Amniotic epithelial cell (primary cell): ENCODE measurements around the gene C10orf71.

Experiments
- DNase-seq: peaks from one replicate; pipeline ENCODE4 v3.0.0-alpha.2; 2010; ENCODE audit warnings: low read depth

C10orf71 gene

DNA sequence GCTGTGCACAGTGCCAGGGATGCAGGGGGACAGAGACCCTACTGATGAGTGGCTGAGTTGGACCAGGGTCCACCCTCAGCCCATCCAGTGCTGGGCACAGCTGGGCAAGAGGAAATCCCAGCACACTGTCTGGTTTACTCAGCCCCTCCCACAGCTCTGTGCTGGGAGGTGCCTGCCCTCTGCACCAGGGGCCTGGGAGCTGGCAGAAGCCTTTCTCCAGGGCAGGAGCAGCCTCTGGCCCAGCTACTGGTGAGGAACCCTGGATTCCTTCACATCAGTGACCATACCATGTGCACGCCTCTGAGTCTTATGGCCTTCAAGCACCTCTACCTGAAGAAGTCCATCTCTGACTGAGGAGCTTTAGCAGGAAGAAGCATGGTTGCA is 25.9 kb upstream of the C10orf71 start:
- DNase-seq = no peak

DNA sequence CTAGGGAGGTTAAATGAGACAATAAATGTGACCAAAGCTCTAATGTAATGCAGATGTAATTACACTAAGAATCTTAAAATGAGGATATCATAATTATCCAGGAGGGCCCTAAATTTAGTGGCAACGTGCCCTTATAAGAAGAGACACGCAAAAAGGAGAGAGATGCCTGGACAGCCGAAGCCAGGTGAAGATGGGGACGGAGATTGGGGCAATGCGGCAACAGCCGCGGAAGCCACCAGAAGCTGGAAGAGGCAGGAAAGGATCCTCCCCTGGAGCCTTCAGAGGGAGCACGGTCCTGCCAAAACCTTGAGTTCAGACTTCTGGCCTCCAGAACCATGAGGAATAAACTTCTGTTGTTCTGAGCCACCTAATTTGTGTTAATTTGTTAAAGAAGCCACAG is 25.3 kb upstream of the C10orf71 start:
- no peak for DNase-seq

DNA sequence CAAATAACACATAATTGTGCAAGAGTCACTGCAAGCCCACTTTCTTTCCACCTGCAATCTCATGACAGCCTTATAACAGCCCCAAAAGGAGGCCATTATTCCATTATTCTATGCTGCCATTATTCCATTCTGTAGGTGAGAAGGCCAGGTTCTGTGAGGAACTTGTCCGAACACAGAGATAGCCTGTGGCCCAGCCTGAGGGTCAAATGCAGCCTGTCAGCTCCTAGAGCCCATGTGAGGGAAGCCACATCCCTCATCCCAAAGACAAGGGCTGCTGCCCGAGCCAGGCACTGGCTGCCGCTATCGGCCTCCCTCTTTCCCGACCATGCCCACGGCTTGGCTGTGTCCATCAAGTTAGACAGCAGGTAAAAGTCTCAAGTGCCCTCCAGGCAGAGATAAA is 24.1 kb upstream of the C10orf71 start:
- no peak for DNase-seq

DNA sequence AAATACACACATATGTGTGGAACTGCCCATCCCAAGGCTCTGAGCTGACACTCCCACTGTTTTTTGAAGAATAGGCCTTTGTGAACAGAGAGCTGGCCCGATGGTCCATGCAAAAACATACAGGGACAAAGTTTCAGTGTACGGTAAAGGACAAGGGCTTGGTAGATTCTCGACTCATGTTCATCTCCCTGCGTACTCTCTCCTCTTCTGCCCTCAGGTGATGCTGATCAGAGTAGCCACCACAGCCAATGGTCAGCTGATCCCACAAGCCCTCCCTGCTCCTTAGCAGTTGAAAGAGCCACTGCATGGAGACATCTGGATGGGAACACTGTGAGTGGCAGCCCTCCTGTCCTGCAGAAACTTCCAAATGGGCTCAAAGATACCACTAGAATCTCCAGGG is 23.1 kb upstream of the C10orf71 start:
- no peak for DNase-seq

DNA sequence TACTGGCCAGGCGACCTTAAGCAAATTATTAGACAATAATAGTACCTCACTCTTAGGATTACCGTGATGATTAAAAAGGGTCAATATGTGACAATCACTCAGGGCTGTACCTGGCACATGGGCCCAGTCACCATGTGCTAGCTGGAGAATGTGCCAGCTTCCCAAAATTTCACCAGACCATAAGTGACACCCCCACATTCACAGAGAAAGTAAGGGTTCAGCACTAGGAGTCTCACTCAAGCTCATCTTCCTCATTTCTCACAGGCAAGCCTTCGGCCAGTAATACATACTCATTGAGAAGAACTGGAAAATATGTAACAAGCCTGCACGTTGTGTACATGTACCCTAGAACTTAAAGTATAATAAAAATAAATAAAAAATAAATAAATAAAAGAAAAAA is 22.4 kb upstream of the C10orf71 start:
- DNase-seq = no peak

DNA sequence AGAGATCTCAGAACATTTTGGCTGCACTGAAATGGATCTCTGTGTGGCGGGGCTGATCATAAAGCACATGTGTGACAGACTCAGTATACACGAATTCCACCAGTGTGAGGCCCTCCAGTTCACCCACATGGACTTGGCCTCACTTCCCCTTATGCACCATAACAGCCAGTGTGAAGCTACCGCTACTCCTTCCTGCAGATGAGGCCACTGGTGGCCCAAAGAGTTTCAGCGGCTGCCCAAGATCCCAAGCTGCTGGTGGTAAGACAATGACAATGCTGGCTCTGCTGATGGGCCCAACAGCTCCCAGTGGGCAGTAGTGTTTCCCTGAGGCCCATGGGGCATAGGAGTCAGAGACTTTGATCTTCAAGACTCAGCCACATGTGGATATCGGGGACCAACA is 21.0 kb upstream of the C10orf71 start:
- no peak for DNase-seq

DNA sequence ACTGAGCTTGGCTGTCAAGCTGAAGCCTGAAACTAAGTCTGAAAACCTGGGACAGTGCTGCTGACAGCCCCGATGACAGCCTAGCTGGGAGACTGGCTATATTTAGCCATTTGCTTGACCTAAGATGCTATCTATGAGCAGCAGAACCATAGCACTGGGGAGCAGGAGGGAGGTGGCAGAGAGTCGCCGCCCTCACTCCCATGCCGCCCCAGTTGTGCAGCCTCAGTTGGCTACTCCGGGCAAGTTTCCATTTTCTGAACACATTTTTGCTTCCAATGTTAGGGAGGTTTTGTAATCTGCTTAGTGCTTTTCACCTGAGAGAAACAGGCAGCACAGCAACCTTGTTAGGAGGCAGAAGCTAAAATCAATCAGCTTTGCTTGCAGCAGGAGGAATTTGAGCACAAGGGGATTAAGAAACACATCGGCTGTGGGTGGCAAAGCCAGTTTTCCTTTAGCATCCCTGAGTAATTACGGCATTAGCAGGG is 20.4 kb upstream of the C10orf71 start:
- DNase-seq = no peak

DNA sequence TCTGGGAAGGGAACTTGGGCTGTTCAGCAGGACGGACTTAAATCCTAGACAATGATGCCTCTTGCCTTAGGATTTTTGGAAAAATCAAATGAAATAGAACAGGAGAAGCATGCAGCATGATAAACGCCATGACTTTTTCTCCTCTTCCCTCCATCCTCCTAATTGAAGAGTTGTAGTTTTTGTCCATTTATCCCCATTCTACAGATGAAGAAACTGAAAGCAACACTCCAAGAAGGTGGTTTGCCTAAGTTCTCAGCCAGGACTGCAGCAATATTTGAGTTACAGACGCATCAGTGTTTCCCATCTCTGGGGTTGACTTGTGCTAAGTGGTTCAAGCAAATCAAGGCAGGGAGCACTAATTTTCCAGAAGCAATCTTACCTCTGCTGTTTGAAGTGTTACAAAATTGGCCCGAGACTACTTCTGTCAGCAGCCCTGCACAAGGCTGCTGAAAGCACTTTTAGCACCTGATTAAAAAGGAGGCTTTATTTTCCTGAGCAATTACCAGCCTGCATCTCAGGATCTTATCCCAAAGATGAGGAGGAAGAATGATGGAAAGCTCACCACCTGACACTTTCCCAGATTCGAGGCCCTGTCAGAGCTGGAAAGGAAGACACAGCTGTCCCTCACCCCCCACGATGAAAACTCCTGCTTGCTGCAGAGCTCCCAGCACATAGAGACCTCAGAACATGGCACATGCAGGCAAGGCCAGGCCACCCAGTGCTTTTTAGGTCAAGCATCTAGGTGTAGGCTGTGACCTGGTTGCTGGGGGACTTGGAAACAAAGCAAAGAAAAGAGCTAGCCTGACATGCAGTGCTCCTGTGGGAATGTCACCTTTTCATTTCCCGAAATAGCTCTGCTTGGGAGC is 19.7 kb upstream of the C10orf71 start:
- DNase-seq = no peak

DNA sequence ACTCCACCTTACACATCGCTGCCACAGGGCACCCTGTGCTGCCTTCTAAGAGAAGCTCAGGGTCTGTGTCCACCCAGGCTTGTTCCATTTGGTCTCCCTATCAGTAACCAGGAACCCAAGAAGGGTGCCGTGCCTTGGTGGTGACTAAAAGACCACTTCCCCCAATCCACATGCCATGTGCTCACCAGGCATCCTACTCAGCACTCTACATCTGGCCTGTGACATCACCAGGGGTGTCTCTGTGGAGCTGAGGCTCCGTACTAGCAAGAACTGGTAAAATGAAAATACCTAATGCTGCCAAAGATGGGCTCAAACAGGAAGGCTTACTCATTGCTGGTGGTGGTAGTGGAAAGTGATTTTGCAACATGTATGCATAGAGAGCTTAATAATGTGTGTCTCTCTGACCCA is 19.0 kb upstream of the C10orf71 start:
- peak; percentile 9 for DNase-seq

DNA sequence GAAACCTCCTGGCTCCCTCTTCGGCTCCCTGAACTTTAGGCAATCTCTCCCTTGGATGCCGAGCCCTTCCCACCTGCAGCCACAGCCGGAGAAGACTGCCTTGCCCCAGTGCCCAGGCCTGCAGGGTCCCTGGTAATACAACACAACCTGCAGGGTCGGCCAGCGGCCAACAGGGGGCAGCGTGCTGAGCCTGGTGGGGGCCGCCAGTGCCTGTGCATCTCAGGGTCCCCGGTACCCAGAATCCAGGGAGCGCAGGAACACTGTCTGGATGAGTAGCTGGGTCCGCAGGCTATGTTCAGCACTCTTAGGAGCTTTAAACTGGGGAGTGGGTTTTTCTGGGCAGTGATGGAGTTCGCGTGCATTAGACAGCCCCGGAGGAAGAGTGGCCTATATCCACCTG is 17.5 kb upstream of the C10orf71 start:
- no peak for DNase-seq

DNA sequence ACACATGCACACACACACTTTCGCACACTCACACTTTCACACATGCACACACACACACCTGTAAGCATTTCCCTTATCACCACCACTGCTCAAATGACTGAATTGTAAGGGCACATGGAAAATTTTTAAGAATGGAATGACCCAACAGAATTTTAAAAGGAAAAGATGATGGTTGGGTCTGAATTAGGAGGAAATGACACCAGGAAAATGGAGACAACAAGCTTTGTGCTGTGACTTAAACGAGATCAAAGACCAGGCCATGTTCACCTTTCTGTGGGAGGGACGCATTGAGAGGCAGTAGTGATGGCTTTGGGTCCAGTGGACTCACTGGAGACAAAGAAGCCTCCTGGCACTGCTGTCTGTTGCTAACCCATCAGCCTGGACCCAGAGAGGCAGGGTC is 16.7 kb upstream of the C10orf71 start:
- no peak for DNase-seq

DNA sequence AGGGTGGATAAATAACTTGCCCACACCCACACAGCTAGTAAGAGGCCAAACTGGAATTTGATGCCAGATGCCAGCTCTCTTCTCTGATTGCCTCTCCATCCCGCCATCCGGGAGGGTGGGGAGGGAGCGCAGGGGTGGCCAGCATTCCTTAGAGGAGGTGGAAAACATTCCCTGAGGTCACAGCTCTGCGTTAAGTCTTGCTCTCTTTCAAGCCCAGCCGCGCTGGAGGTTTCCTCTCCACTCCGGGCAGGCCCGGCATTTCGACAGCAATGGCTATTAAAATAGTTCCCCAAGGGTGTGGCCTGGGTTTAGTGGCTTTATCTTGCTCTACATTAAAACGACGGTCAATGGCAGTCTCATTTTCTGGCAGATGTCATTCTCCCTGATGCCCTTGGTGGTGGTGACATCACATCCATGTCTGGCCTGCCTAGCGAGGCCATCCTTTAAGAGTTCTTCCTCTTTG is 16.1 kb upstream of the C10orf71 start:
- no peak for DNase-seq

DNA sequence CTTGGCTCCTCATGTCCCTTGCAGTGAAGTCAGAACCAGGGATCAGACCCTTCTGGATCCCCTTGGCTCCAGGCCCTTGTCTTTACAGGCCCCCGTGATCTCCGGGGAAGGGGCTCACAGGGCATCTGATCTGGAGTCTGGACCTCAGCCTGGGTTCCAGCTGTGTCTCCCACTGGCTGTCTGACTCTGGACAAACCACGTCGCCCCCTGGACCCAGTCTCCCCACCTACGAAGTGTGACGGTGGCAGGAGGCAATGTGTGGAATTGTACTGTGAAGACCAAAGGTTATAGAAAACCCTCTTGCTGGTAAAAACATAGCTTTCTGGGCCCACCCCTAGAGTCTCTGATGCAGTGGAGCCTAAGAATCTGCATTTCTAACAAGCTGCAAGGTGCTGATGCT is 15.5 kb upstream of the C10orf71 start:
- DNase-seq = no peak

DNA sequence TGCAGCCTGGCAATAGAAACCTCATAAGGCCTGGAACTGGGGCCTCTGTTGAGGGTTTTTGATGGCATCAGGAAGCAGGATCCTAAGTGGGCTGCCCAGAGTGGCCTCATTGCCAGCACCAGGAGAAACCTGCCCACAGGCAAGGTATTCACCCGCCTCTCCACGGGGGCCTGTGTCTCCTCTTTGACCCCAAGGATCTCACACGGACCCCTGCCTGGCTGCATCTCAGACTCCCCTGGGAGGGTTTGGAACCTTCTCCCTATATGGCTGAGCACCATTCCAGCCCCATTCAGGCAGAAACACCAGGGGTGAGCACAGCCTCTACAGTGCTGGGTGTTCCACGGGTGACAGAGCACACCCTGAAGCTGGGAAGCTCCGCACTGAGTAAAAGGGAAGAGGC is 14.6 kb upstream of the C10orf71 start:
- no peak for DNase-seq

DNA sequence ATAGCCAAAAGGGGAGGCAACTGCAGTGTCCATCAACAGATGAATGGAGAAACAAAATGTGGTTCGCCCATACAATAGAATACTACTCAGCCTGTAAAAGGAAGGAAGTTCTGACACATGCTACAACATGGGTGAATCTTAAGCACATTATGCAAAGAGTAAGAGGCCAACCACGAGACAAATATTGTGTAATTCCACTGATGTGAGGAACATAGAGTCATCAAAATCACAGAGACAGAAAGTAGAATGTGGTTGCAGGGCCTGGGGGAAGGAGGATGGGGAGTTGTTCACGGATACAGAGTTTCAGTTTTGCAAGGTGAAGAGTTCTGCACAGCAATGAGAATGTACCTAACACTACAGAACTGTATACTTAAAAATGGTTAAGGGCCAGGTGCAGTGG is 13.7 kb upstream of the C10orf71 start:
- DNase-seq = peak; percentile 48

DNA sequence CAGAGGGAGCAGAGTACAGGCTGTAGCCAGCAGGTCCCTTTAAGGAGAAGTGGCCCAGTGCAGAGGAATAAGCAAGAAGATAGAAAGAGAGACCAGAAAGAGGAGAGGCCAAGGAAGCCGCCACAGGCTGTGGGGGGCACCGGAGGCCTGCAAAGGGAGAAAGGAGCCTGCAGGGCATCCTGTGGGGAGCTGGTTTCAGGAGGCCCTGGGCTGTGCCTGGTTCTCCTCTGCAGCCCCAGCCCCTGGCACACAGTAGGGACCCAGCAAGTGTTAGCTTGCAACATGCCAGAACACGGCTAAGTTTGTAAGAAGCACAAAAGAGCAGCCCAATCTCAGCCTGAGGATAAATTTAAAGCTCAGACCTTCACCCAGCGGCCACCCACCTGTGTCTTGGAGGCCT is 12.3 kb upstream of the C10orf71 start:
- no peak for DNase-seq

DNA sequence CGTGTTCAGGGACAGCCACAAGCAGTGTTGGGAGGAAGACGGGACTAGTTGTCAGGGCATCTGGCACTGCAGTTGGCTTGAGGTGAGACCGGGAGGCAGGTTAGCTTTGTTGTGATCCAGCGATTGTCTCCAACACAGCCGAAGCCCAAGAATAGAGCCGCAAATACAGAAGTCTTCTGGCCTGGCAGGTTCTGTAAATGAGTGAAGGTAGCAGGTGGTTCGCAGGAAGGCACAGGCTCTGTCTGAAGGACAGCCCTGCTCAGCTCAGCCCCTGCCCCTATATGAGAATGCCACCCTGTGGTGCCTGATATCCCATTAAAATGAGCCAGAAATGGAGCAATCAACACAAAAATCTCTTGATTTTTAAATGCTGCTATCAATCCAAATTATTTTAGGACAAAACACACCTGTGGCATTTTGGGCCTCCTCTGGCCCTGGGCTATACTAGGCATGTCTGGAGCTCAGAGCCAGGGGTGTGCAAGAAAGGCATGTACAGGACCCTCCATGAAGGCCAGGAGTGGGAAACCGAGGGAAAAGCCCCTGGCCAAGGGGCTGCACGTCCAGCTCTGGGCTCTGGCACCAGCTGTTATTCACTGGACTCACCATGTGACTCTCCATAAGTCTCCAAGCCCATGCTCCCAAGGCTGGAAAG is 11.2 kb upstream of the C10orf71 start:
- DNase-seq = no peak

DNA sequence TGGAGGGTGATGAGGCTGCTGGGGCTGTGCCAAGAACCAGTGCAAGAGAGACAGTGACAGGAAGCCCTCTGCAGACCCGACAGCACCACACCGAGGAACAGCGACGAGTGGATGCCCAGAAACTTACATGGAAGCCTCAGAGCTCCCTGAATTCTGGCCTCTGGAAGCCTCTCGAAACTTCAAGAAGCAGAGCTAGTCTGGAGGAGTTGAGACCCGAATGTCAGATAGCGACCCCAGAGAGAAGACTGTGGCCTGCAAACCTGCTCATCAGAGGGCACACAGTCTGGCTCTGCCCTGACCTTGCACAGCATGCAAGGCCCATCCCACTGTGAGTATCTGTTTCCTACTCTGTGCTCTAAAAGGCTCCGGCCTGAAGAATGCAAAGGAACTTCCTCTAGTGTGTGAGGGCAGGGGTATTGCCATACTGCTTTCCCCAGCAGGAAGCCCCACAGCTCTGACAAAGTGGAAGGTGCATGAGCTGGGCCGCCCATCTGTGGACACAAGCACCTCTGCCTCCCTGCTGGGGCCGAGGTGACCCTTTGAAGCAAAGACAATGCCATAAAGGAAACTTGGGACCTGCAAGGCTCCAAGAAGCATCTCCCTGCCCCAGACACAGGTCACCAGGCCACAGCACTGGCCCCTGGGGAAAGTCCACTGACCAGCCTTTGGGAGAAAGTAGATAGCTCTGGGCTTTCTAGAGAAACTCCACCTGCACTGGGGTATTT is 10.5 kb upstream of the C10orf71 start:
- no peak for DNase-seq

DNA sequence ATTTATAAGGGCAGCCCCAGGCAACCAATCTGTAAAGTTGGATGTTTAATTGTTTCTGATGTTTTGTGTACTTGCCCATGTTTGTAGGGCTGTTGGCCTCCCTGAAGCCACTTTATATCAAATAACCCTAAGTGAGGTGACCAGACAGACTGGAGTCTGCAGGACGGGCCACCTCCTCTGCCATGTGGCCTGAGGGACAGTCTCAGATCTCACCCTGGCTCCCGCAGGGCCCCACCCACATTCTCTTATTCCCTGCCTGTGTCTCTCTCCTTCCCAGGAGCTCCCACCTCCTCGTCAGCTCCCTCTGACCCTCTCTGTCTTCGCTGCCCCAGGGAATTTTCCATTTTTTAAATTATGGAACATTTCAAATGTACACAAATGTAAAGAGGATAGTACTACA is 9.5 kb upstream of the C10orf71 start:
- DNase-seq = no peak

DNA sequence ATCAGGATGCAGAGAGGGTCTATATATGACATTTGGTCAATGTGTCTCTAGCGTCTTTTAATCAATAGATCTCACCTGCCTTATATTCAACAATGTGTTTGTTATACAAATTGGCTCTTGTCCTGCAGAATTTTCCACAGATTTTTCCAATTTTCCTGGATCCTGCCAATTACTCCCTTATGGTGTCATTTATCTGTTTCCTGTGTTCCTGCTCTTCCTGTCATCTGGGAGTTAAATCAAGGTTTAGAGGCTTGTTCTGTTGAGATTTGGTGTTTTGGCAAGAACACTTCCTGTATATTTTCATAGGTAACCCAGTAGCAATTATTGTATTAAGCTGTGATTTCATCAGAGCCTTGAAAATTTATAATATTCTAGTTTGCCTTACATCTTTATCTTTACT is 8.8 kb upstream of the C10orf71 start:
- no peak for DNase-seq

DNA sequence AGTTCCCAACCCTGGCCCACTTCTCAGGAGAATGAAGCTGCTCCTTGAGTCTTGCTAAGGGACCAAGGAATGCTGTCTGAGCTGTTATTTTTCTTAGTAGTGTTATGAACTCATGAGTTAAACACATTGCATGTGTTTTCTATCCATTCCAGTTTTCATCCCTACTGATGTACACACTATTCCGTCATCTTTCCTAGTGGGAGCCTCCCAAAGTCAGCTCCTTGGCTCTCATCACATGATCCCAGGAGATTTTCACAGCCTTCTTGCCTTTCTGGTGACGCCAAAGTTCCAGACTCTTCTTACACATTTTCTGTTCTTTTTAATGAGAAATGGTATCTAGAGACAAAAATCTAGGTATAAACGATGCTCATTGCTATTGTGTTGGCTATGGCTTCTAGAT is 8.4 kb upstream of the C10orf71 start:
- DNase-seq = no peak

DNA sequence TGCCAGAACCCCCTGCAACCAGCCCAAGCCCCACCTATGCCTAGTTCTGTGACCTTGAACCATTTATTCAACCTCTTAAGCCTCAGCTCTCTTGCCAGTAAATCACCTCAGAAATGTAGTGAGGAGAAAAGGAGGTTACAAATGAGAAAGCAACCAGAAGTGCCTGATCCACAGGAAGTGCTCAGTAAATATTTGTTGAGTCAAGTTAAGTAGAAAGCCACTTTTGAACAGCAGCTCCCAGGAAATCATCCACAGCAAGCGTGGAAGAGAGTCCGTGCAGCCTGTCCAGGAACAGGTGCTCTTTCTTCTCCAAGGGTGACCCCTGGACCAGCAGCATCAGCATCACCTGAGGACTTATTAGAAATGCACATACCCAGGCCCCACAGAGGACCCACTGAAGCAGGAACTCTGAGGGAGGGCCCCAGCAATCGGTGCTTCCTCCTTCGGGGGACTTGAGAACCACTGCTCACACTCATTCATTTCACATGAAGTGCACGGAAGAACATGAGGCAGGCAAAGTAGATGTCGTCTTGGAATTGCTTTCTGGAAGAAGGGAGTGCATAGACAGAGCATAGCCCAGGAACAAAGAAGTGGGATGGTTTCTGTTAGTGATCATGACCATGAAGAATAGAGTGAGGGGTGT is 6.3 kb upstream of the C10orf71 start:
- no peak for DNase-seq
